HCT116 (cell line): ENCODE measurements around the gene VPS41. TPM values are rescaled to one million over a fixed set of nuclear protein-coding genes. Genes with fewer than 3 reads are reported as not detected.

Experiments
- ATAC-seq: fragments of 200-7000 bp; cut with Tn5 transposase; 2 replicates; pipeline ENCODE4 v1.9.1; 2020; ENCODE audit warnings: mild to moderate bottlenecking, moderate library complexity
- BruUV-seq: library from RNA; stranded (reverse); fragments of 400-500 nt; replicated peaks from 2 replicates; lab custom pipeline; 2021; lab: Mats Ljungman, UMichigan
- CTCF ChIA-PET: fragments of 300-600 bp; sonication (Branson Sonifier 250); formaldehyde crosslinking; loops from one replicate; lab custom pipeline; 2021; ENCODE audit warnings: antibody characterized with exemption; lab: Charles Lee
- POLR2A ChIA-PET: fragments of 300-600, 350-600 bp; sonication (Branson Sonifier 250); formaldehyde crosslinking; loops from one replicate; lab custom pipeline; 2021; ENCODE audit warnings: antibody characterized with exemption; lab: Charles Lee
- RAD21 ChIA-PET, 2 experiments: fragments of 300-600 bp; sonication (Branson Sonifier 250); formaldehyde crosslinking; loops; one replicate each; lab custom pipeline; 2023; ENCODE audit warnings: low total read pairs in 2 of 2; ENCODE audit not compliant: uncharacterized antibody in 2 of 2, unreplicated experiment in 2 of 2, low non-redundant PET in 1 of 2; lab: Charles Lee
- DNase-seq: peaks from one replicate; pipeline ENCODE4 v3.0.0-alpha.2; 2010; ENCODE audit warnings: low read depth, low spot score
- H2AFZ ChIP-seq: fragments of 200-600 bp; shearing (Covaris generic), sonication (generic); 2 replicates; pipeline ENCODE4 v1.6.1; 2017; ENCODE audit warnings: low read depth, mixed run types, mixed read lengths, antibody characterized with exemption, low read length; ENCODE audit not compliant: poor library complexity, severe bottlenecking
- H3K27ac ChIP-seq: 2 replicates; pipeline ENCODE4 v1.5.1; 2012; ENCODE audit warnings: low read depth, low read length
- H3K27me3 ChIP-seq: fragments of 200-600 bp; sonication (generic); 2 replicates; pipeline ENCODE4 v1.6.1; 2016; ENCODE audit warnings: mixed run types, low read length, mixed read lengths; ENCODE audit not compliant: insufficient read depth
- H3K36me3 ChIP-seq, 2 experiments: fragments of 200-500 bp in 1 of 2; fragments of 200-600 bp in 1 of 2; sonication (Bioruptor generic) in 1 of 2; sonication (generic) in 1 of 2; 2 replicates each; pipeline versions ENCODE4 v1.5.1 to v1.6.1; 2014 to 2016; ENCODE audit warnings: low read length in 2 of 2, inconsistent platforms in 1 of 2, mixed read lengths in 1 of 2, mixed run types in 1 of 2; ENCODE audit not compliant: insufficient read depth in 2 of 2, control insufficient read depth in 1 of 2
- H3K4me1 ChIP-seq, 2 experiments: fragments of 200-600 bp in 1 of 2; sonication (generic) in 1 of 2; 2 replicates each; pipeline versions ENCODE4 v1.5.1 to v1.6.1; 2012 to 2017; ENCODE audit warnings: low read length in 2 of 2, inconsistent platforms in 1 of 2, mild to moderate bottlenecking in 1 of 2, mixed read lengths in 1 of 2, mixed run types in 1 of 2, moderate library complexity in 1 of 2; ENCODE audit not compliant: insufficient read depth in 2 of 2, control insufficient read depth in 1 of 2
- H3K4me2 ChIP-seq: fragments of 200-600 bp; sonication (generic); 2 replicates; pipeline ENCODE4 v1.6.1; 2017; ENCODE audit warnings: mixed run types, low read length, mixed read lengths
- H3K4me3 ChIP-seq, 2 experiments: fragments of 200-600 bp in 1 of 2; sonication (generic) in 1 of 2; replicated peaks in 1 of 2; 2 replicates each; pipeline ENCODE4 v1.5.1; 2011 to 2016; ENCODE audit warnings: low read length in 2 of 2, control low read depth in 1 of 2, low read depth in 1 of 2, mild to moderate bottlenecking in 1 of 2, mixed read lengths in 1 of 2, mixed run types in 1 of 2
- H3K79me2 ChIP-seq: fragments of 200-600 bp; sonication (generic); 2 replicates; pipeline ENCODE4 v1.6.1; 2017; ENCODE audit warnings: mild to moderate bottlenecking, mixed run types, low read length, moderate library complexity, mixed read lengths; ENCODE audit not compliant: insufficient read depth
- H3K9ac ChIP-seq: fragments of 200-600 bp; sonication (generic); 2 replicates; pipeline ENCODE4 v1.6.1; 2016; ENCODE audit warnings: low read length, mixed read lengths
- H3K9me2 ChIP-seq: fragments of 200-600 bp; sonication (generic), shearing (Covaris generic); 2 replicates; pipeline ENCODE4 v1.6.1; 2017; ENCODE audit warnings: mixed run types, mild to moderate bottlenecking, moderate library complexity; ENCODE audit not compliant: insufficient read depth
- H3K9me3 ChIP-seq, 2 experiments: fragments of 200-500 bp in 1 of 2; fragments of 200-600 bp in 1 of 2; sonication (Bioruptor generic) in 1 of 2; sonication (generic) in 1 of 2; 2 replicates each; pipeline ENCODE4 v1.6.1; 2014 to 2017; ENCODE audit warnings: low read length in 2 of 2, mixed read lengths in 2 of 2, inconsistent platforms in 1 of 2, low read depth in 1 of 2, mild to moderate bottlenecking in 1 of 2, mixed run types in 1 of 2, moderate library complexity in 1 of 2; ENCODE audit not compliant: control insufficient read depth in 1 of 2, insufficient read depth in 1 of 2
- H4K20me1 ChIP-seq: fragments of 200-600 bp; sonication (generic), shearing (Covaris generic); 2 replicates; pipeline ENCODE4 v1.6.1; 2017; ENCODE audit warnings: mixed run types, mild to moderate bottlenecking, moderate library complexity; ENCODE audit not compliant: insufficient read depth
- ATF3 ChIP-seq: IDR thresholded peaks from 2 replicates; pipeline ENCODE4 v1.6.1; 2012
- CEBPB ChIP-seq: IDR thresholded peaks from 2 replicates; pipeline ENCODE4 v1.6.1; 2012; ENCODE audit warnings: low read depth
- EGR1 ChIP-seq: IDR thresholded peaks from 2 replicates; pipeline ENCODE4 v1.6.1; 2012; ENCODE audit warnings: low read depth
- EZH2phosphoT487 ChIP-seq: fragments of 200-600 bp; IDR thresholded peaks from 2 replicates; pipeline ENCODE4 v1.6.1; 2018; ENCODE audit warnings: antibody characterized with exemption, borderline replicate concordance
- JUND ChIP-seq: IDR thresholded peaks from 2 replicates; pipeline ENCODE4 v1.6.1; 2012
- POLR2A ChIP-seq: IDR thresholded peaks from 2 replicates; pipeline ENCODE4 v1.7.0; 2011; ENCODE audit warnings: borderline replicate concordance; ENCODE audit not compliant: insufficient read depth, insufficient read length; ENCODE audit errors: extremely low read depth
- RAD21 ChIP-seq: IDR thresholded peaks from 2 replicates; pipeline ENCODE4 v1.6.1; 2012; ENCODE audit warnings: low read depth, mild to moderate bottlenecking
- SP1 ChIP-seq: IDR thresholded peaks from 2 replicates; pipeline ENCODE4 v1.6.1; 2012; ENCODE audit warnings: low read depth
- TCF7L2 ChIP-seq: IDR thresholded peaks from 2 replicates; pipeline ENCODE4 v1.7.0; 2011; ENCODE audit warnings: borderline replicate concordance, inconsistent platforms; ENCODE audit not compliant: insufficient read depth, insufficient read length; ENCODE audit errors: extremely low read depth
- YY1 ChIP-seq: IDR thresholded peaks from 2 replicates; pipeline ENCODE4 v1.6.1; 2011; ENCODE audit warnings: low read length, low read depth, moderate library complexity, mild to moderate bottlenecking; ENCODE audit not compliant: insufficient replicate concordance; ENCODE audit errors: extremely low read depth
- ZBTB33 ChIP-seq: IDR thresholded peaks from 2 replicates; pipeline ENCODE4 v1.6.1; 2011; ENCODE audit warnings: mild to moderate bottlenecking, low read length, moderate library complexity; ENCODE audit not compliant: insufficient replicate concordance; ENCODE audit errors: extremely low read depth
- ZFX ChIP-seq: fragments of 450-650 bp; IDR thresholded peaks from 2 replicates; pipeline ENCODE4 v1.6.1; 2017
- intact Hi-C: fragments of 100-400 bp; cut with micrococcal nuclease; formaldehyde crosslinking; loops from 2 replicates; pipeline ENCODE4 v1.10.0; 2022
- total RNA-seq: library from RNA; stranded (reverse); gene quantifications from one replicate; pipeline ENCODE4 v1.2.1, GENCODE V29; 2021; ENCODE audit not compliant: unreplicated experiment

Gene VPS41
- total RNA-seq, 1 experiment from 2014 or later, result 72.2 TPM

GRCh38 chr7:38700116-38700515 is 208.9 kb downstream of the VPS41 start:
- no peaks in the 10 kb centered on the region for H4K20me1 ChIP-seq
- POLR2A ChIA-PET, result no interaction called here
- H3K4me3 ChIP-seq, result no peak overlapping the region
- BruUV-seq, result no TSS peak
- H3K79me2 ChIP-seq, result no peaks in the 10 kb centered on the region
- H3K4me2 ChIP-seq, result no peak overlapping the region
- H3K9ac ChIP-seq, result no peak overlapping the region
- no peaks in the 10 kb centered on the region for H3K4me1 ChIP-seq
- TF ChIP-seq EZH2phosphoT487 (no peak), RAD21 (no peak), SP1 (no peak), TCF7L2 (no peak), ZBTB33 (no peak), EGR1 (no peak), ZFX (no peak), POLR2A (no peak), ATF3 (no peak), CEBPB (no peak), YY1 (no peak), JUND (no peak)
- H3K36me3 ChIP-seq, result no peaks in the 10 kb centered on the region
- H3K27me3 ChIP-seq, result peaks cover 12% of the 10 kb centered on the region
- intact Hi-C loops, result no loop called here
- H2AFZ ChIP-seq, result no peak overlapping the region
- H3K9me3 ChIP-seq, result no peaks in the 10 kb centered on the region
- CTCF ChIA-PET, result no interaction called here
- RAD21 ChIA-PET, result no interaction called here
- H3K27ac ChIP-seq, result no peak overlapping the region
- no peaks in the 10 kb centered on the region for H3K9me2 ChIP-seq
- ATAC-seq (no peak), DNase-seq (no peak)
